SKM-1 (cell line): ENCODE data around the gene DNER.
"Not testable (repeated sequence)": the region's sequence is repeated elsewhere in the genome, so short reads cannot be mapped to it uniquely, and the experiment has no call there.

Source experiments
- DNase-seq: peaks from one replicate; lab custom pipeline; 2025; ENCODE audit not compliant: unreplicated experiment; lab: John Stamatoyannopoulos, UW

DNER gene

GRCh38 chr2:229348128-229348527 lies 366.2 kb downstream of the DNER start:
- DNase-seq = no peak

GRCh38 chr2:229346816-229347540 lies 367.4 kb downstream of the DNER start:
- DNase-seq = no peak

- no peak for DNase-seq
Observed at GRCh38 chr2:229344955-229345354, 369.4 kb downstream of the DNER start.

- no peak for DNase-seq
Observed at GRCh38 chr2:229344151-229344551, 370.2 kb downstream of the DNER start.

GRCh38 chr2:229343661-229344060 lies 370.7 kb downstream of the DNER start:
- DNase-seq = no peak

GRCh38 chr2:229342376-229342775 lies 372.0 kb downstream of the DNER start:
- no peak for DNase-seq

- no peak for DNase-seq
Observed at GRCh38 chr2:229340086-229340760, 374.1 kb downstream of the DNER start.

- no peak for DNase-seq
Observed at GRCh38 chr2:229339618-229340017, 374.7 kb downstream of the DNER start.

GRCh38 chr2:229339171-229339570 lies 375.2 kb downstream of the DNER start:
- not testable (repeated sequence) for DNase-seq

GRCh38 chr2:229335877-229336346 lies 378.4 kb downstream of the DNER start:
- no peak for DNase-seq

- no peak for DNase-seq
Observed at GRCh38 chr2:229335330-229335729, 379.0 kb downstream of the DNER start.

GRCh38 chr2:229330952-229331351 lies 383.4 kb downstream of the DNER start:
- peak; percentile 92 for DNase-seq

- DNase-seq = no peak
Observed at GRCh38 chr2:229319558-229319957, 394.8 kb downstream of the DNER start.

GRCh38 chr2:229314117-229314516 lies 400.2 kb downstream of the DNER start:
- DNase-seq = no peak

GRCh38 chr2:229313591-229313990 lies 400.8 kb downstream of the DNER start:
- DNase-seq = no peak
